Effector CD4-positive, alpha-beta T cell (primary cell): ENCODE measurements around the gene PCBD2.
"Not testable (repeated sequence)": the region's sequence is repeated elsewhere in the genome, so short reads cannot be mapped to it uniquely, and the experiment has no call there.

ENCODE experiments used
- DNase-seq: peaks from one replicate; pipeline ENCODE4 v3.0.0-alpha.2; 2020

The PCBD2 gene

DNA sequence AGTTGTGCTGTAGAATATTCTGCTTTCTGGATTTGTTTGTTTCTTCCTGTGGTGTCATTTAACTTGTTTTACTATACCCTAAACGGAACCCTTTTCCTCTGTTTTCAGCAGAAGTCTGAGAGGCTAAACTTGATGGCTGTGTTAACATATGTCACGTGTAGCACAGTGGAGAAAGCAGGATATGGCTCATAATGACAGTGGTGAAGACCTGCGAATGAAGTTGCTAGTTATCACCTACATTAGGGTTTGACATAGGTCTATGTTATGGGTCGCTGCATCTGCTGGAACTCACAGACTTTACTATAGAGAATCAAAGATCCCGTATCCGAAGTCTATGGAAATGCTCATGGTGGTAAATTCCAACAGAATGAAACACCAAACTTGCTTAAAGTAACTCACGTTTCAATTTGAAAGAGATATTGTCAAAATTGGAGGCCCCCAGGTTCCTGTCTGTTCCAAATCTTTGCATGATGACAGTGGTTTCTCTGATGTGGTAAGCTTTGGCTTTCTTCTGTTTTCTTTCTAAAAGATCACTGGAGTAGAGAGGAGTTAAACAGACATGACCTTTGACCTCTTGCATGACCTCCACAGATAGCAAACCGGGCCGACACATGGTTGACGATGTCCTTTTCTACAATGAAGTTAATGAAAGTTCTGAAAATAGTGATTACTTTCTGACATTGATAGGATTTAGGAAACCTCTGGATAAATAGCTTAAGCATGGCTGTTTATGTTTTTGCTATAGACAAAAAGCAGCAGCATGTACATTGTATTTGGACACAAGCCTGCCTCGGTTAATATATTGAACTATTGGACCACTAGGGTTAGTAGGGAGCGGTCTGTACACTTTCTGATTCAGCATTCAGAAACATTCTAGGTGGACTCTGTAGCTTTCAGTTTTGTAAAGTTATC lies 59.7 kb downstream of the PCBD2 start:
- DNase-seq: no peak

DNA sequence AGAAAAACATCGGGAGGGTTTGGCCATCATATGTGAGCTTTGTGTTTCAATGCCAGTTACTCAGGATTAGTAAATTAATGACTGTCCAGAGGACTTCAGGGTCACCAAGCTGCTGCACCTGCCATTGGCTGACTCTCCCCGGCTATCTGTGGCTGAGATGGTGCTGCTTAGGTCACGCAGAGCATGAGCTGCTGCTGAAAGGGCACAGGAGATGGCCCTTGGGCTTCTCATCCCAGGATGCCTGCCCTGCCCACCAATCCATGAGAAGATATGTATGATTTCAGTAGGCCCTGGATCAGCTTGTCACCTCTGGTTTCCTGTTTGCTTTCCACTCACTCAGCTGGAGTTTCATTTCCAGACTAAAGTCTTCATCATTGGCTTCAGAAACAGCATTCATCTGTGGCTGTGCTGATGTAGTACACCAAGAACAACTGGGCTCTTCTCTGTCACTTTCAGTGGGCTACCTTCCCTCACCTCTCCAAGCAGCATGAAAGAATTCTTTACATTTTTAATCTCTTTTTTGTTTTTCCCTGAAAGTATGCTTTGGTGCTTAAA lies 60.4 kb downstream of the PCBD2 start:
- DNase-seq: no peak

- DNase-seq: no peak
Observed at GRCh38 chr5:134967607-134968006, 62.7 kb downstream of the PCBD2 start, which contains the start of gene CATSPER3. Gene CATSPER3 (plus strand): TSS chr5:134967907. CDS start chr5:134967992, 85 bp downstream.

- DNase-seq: no peak
Observed at GRCh38 chr5:134968055-134968454, 63.1 kb downstream of the PCBD2 start.

- no peak for DNase-seq
Observed at GRCh38 chr5:134969166-134969565, 64.2 kb downstream of the PCBD2 start.

- no peak for DNase-seq
Observed at GRCh38 chr5:134975078-134975715, 70.3 kb downstream of the PCBD2 start.

DNA sequence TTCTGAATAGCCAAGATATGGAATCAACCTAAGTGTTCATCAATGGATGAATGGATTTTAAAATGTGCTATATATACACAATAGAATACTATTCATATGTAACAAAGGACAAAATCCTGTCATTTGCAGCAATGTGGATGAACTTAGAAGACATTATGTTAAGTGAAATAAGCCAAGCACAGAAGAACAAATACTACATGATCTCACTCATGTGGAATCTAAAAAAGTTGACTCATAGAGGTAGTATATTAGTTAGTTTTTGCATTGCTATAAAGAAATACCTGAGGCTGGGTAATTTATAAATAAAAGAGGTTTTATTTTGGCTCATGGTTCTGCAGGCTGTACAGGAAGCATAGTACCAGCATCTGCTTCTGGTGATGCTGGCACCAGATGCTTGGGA lies 70.9 kb downstream of the PCBD2 start:
- no peak for DNase-seq

GRCh38 chr5:134976841-134977240 lies 71.9 kb downstream of the PCBD2 start:
- DNase-seq: no peak

GRCh38 chr5:134979416-134979815 lies 74.5 kb downstream of the PCBD2 start:
- DNase-seq: no peak

DNA sequence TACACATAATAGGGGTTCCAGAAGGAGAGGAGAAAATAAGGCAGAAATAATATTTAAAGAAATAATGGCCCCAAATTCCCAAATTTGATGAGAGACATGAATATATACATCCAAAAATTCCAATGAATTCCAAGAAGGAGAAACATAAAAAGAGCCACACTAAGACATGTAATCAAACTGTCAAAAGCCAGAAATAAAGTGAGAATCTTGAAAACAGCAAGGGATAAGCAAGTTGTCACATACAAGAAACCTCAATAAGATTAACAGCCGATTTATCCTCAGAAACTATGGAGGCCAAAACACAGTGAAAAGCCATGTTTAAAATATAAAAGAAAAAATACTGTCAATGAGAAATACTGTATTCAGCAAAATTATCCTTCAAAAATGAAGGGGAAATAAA lies 77.3 kb downstream of the PCBD2 start:
- DNase-seq: no peak

GRCh38 chr5:134989266-134989830 lies 84.4 kb downstream of the PCBD2 start:
- DNase-seq: no peak

- not testable (repeated sequence) for DNase-seq
Observed at GRCh38 chr5:134990183-134990582, 85.3 kb downstream of the PCBD2 start.

DNA sequence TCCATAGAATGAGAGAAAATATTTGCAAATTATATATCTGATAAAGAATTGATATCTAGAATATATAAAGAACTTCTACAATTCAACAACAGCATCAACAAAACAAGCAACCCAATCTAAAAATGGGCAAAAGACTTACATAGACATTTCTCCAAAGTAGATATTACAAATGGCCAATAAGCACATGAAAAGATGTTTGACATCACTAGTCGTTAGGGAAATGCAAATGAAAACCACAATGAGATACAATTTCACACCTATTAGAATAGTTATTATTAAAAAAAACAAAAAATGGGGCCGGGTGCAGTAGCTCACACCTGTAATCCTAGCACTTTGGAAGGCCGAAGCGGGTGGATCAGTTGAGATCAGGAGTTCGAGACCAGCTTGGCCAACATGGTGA lies 87.2 kb downstream of the PCBD2 start:
- DNase-seq: no peak

GRCh38 chr5:134993161-134993560 lies 88.2 kb downstream of the PCBD2 start:
- no peak for DNase-seq

GRCh38 chr5:134994560-134995156 lies 89.7 kb downstream of the PCBD2 start:
- no peak for DNase-seq

DNA sequence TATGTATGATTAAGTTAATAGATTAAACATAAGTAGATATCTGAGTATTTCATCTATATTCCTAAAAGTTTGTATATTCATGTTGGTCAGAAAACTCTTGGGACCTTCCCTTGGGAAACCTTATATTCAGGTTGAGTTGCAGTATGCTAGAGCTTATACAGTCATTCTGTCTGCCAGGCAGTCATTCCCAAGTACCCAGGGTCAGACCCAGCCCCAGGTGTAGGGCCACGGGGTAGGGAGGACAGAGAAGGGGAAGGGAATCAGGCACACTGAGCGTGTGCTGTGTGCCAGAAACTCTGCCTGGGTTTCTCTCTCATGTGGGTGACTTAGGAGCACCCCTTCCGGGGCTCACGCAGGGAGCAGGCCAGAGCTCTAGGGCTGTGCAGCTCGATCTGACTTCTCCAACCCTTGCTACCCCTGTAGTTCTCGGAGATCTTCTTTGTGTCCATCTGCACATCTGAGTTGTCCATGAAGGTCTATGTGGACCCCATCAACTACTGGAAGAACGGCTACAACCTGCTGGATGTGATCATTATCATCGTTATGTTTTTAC lies 91.0 kb downstream of the PCBD2 start:
- no peak for DNase-seq

DNA sequence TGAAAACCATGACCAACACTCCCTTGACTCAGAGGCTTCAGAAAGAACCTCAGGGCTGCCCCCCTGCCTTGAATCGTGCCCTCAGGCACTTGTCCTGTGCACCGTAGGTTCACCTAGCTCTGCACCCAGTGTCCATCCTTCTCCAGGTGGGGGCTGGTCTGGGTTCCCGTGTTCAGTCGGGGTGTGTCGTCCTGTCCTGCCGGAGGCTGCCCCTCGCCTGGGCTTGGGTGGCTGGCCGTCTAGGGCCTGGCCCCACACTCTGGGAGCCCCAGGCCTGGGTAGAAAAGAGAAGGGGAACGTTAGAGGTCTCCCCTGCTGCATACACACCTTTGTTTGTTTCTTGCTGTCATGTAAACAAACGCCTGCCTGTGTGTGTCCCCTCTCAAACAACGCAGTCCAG lies 92.1 kb downstream of the PCBD2 start:
- no peak for DNase-seq

DNA sequence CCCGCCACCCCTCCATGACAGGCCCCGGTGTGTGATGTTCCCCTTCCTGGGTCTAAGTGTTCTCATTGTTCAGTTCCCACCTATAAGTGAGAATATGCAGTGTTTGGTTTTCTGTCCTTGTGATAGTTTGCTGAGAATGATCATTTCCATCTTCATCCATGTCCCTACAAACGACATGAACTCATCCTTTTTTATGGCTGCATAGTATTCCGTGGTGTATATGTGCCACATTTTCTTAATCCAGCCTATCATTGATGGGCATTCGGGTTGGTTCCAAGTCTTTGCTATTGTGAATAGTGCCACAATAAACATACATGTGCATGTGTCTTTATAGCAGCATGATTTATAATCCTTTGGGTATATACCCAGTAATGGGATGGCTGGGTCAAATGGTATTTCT lies 93.1 kb downstream of the PCBD2 start:
- DNase-seq: not testable (repeated sequence)

GRCh38 chr5:135004376-135004775 lies 99.4 kb downstream of the PCBD2 start:
- no peak for DNase-seq

DNA sequence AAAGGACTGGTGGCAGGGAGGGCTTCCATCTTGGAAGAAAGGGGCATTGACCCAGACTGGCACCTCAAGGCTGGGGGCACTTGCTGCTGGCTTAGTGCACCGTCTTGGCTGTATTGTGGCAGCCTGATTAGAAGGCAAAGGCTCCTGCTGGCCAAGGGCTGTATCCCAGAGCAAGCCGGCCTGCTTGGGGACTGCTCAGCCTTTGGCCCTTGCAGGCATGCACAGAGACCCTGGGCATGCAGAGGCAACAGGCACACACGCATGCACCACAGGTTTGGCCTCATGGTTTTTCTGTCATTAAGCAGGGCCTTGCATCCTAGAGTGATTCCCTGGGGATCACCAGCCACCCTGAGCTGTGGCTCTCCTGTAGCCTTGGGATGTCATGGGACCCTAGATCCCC lies 100.1 kb downstream of the PCBD2 start:
- no peak for DNase-seq

- DNase-seq: no peak
Observed at GRCh38 chr5:135007305-135007704, 102.4 kb downstream of the PCBD2 start.

- DNase-seq: no peak
Observed at GRCh38 chr5:135007749-135008363, 102.9 kb downstream of the PCBD2 start.
